Upper lobe of left lung (tissue), 4 donors: ENCODE data around the gene CCDC40.

Source experiments
- CTCF ChIP-seq, 6 experiments: fragments of 450-650 bp in 4 of 6; fragments of 200-600 bp in 2 of 6; sonication (generic) in 2 of 6; IDR thresholded peaks; one replicate each; pipeline ENCODE4 v1.5.1; 2016 to 2019; ENCODE audit warnings: antibody characterized with exemption in 6 of 6
- EP300 ChIP-seq, 4 donors: sonication (generic); formaldehyde crosslinking; IDR thresholded peaks; one replicate each; pipeline ENCODE4 v1.5.1; 2017; ENCODE audit warnings: antibody characterized with exemption in 4 of 4, control low read depth in 2 of 4
- POLR2A ChIP-seq, 4 donors: fragments of 450-650 bp; IDR thresholded peaks; one replicate each; pipeline ENCODE4 v1.5.1; 2016 to 2017; ENCODE audit warnings: antibody characterized with exemption in 4 of 4, mild to moderate bottlenecking in 2 of 4

- no peak for TF ChIP-seq CTCF (IDR thresholded peaks at IDR 0.05)
- no peak for TF ChIP-seq POLR2A (IDR thresholded peaks at IDR 0.05)
- no peak for TF ChIP-seq EP300 (IDR thresholded peaks at IDR 0.05)
Observed at GRCh38 chr17:80105762-80106161, 69.3 kb downstream of the CCDC40 start.
